ENCODE results near the gene POLE4. TPM values are rescaled to one million over a fixed set of nuclear protein-coding genes. Genes with fewer than 3 reads are reported as not detected.

The POLE4 gene
- total RNA-seq, 2 donors from 2014 or later = 59.2 to 61.8 TPM

- intact Hi-C loops (cut with DNase I) = no loop called here
- no peak for DNase-seq
- no peaks in the 10 kb centered on the region for H3K36me3 ChIP-seq
- no peaks in the 10 kb centered on the region for H3K9me3 ChIP-seq
- no peak overlapping the region for H3K4me3 ChIP-seq
- no peak overlapping the region for H3K27ac ChIP-seq
- no peak overlapping the region for H3K9ac ChIP-seq (ENCODE audit: low read depth in 2 of 2, low read length in 2 of 2)
- H3K27me3 ChIP-seq = no peaks in the 10 kb centered on the region
- no peaks in the 10 kb centered on the region for H3K4me1 ChIP-seq
- no peak for TF ChIP-seq CTCF (IDR thresholded peaks at IDR 0.05)
Measured at GRCh38 chr2:75002007-75002406, 43.6 kb downstream of the POLE4 start.

GRCh38 chr2:75003276-75003675, 44.8 kb downstream of the POLE4 start:
- H3K9ac ChIP-seq (ENCODE audit: low read depth in 2 of 2, low read length in 2 of 2) = no peak overlapping the region
- no peak overlapping the region for H3K27ac ChIP-seq

GRCh38 chr2:75003773-75004172, 45.3 kb downstream of the POLE4 start:
- H3K36me3 ChIP-seq = no peaks in the 10 kb centered on the region
- intact Hi-C loops (cut with DNase I) = no loop called here
- no peak overlapping the region for H3K9ac ChIP-seq (ENCODE audit: low read depth in 2 of 2, low read length in 2 of 2)
- DNase-seq = no peak
- H3K4me3 ChIP-seq = no peak overlapping the region
- H3K27me3 ChIP-seq = no peaks in the 10 kb centered on the region
- no peak for TF ChIP-seq CTCF (IDR thresholded peaks at IDR 0.05)
- H3K4me1 ChIP-seq = no peaks in the 10 kb centered on the region
- no peaks in the 10 kb centered on the region for H3K9me3 ChIP-seq
- H3K27ac ChIP-seq = no peak overlapping the region

More at GRCh38 chr2:75003276-75003675, 44.8 kb downstream of the POLE4 start:
- Histone ChIP-seq H3K4me3 (no peak overlapping the region), H3K4me1 (no peaks in the 10 kb centered on the region), H3K27me3 (no peaks in the 10 kb centered on the region), H3K36me3 (no peaks in the 10 kb centered on the region), H3K9me3 (no peaks in the 10 kb centered on the region)
- TF ChIP-seq CTCF (IDR thresholded peaks at IDR 0.05) = no peak
- DNase-seq = no peak
- intact Hi-C loops (cut with DNase I) = no loop called here

DNA sequence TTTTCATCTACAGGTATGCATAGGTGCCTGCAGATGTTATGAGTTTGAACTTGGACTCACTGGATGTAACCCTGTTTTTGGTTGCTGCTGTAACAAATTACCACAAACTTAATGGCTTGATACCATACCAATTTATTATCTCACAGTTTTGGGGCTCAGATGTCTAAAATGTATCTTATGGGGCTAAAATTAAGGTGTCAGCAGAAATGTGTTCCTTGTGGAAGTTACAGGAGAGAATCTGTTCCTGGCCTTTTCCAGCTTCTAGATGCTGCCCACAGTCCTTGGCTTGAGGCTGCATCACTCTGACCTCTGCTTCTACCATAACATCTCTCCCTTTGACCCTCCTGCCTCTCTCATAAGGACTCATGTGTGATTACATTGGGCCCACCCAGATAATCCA, 47.6 kb downstream of the POLE4 start:
- Histone ChIP-seq H3K9me3 (no peaks in the 10 kb centered on the region), H3K36me3 (no peaks in the 10 kb centered on the region), H3K27me3 (no peaks in the 10 kb centered on the region), H3K9ac (ENCODE audit: low read depth in 2 of 2, low read length in 2 of 2) (no peak overlapping the region), H3K4me3 (no peak overlapping the region), H3K27ac (no peak overlapping the region), H3K4me1 (no peaks in the 10 kb centered on the region)
- TF ChIP-seq CTCF (IDR thresholded peaks at IDR 0.05) = no peak
- DNase-seq = no peak
- intact Hi-C loops (cut with DNase I) = no loop called here

DNA sequence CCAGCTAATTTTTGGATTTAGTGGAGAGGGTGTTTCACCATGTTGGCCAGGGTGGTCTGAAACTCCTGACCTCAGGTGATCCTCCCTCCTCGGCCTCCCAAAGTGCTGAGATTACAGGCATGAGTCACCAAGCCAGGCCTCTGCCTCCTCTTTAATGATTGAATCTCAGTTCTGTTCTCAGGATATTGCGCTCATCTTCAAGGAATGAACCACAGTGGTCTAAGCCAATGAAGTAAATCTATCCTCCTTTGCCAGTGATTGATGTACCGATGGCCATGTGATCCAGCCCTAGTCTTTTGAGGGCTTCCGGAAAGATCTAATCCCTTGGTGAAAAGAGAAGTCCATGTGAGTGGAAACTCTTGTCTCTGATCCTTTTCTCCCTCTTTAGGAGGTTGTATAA, 48.6 kb downstream of the POLE4 start:
- H3K27me3 ChIP-seq = no peaks in the 10 kb centered on the region
- no peak overlapping the region for H3K9ac ChIP-seq (ENCODE audit: low read depth in 2 of 2, low read length in 2 of 2)
- H3K9me3 ChIP-seq = no peaks in the 10 kb centered on the region
- no peak overlapping the region for H3K4me3 ChIP-seq
- H3K27ac ChIP-seq = no peak overlapping the region
- H3K4me1 ChIP-seq = no peaks in the 10 kb centered on the region
- no peak for TF ChIP-seq CTCF (IDR thresholded peaks at IDR 0.05)
- DNase-seq = no peak
- no peaks in the 10 kb centered on the region for H3K36me3 ChIP-seq
- intact Hi-C loops (cut with DNase I) = no loop called here

DNA sequence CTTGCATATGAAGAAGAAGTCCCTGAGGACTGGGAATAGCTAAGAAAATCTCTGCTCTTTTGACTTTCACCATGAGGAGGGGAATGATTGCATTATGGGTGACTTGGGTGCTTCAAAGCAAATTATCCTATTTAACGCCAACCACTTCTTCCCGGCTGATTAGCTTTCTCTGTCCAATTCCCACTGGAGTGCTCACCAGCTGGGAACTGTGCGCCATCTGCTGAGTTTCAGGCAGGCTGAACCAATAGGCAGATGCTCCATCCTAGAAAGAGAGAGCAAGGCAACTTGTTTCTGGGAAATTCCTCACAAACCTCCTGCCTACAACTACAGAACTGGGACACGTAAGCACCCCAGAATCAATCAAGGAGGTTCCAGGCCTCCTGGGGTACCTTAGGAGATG, 49.4 kb downstream of the POLE4 start:
- no peak for DNase-seq
- intact Hi-C loops (cut with DNase I) = no loop called here
- Histone ChIP-seq H3K4me3 (no peak overlapping the region), H3K27ac (no peak overlapping the region), H3K9ac (ENCODE audit: low read depth in 2 of 2, low read length in 2 of 2) (no peak overlapping the region), H3K27me3 (no peaks in the 10 kb centered on the region), H3K36me3 (no peaks in the 10 kb centered on the region), H3K4me1 (no peaks in the 10 kb centered on the region), H3K9me3 (no peaks in the 10 kb centered on the region)
- TF ChIP-seq CTCF (IDR thresholded peaks at IDR 0.05) = no peak

Data from colonic mucosa (tissue), 4 donors.